Lung (tissue), 12 donors: ENCODE results near the gene ASTN1. TPM values are rescaled to one million over a fixed set of nuclear protein-coding genes. Genes with fewer than 3 reads are reported as not detected.

ENCODE experiments used
- ATAC-seq: fragments of 200-7000 bp; cut with Tn5 transposase; one replicate; pipeline ENCODE4 v1.9.1; 2020; ENCODE audit warnings: moderate number of reproducible peaks; ENCODE audit not compliant: insufficient read depth, low FRiP score
- DNase-seq, 3 donors: peaks; one replicate each; pipeline ENCODE4 v3.0.0-alpha.2; 2013 to 2017
- H3K27ac ChIP-seq, 2 donors: one replicate each; pipeline ENCODE4 v1.5.1; 2013; ENCODE audit warnings: mild to moderate bottlenecking in 2 of 2, moderate library complexity in 2 of 2, control low read depth in 1 of 2, inconsistent platforms in 1 of 2, low read depth in 1 of 2, low read length in 1 of 2
- H3K27me3 ChIP-seq, 3 donors: one replicate each; pipeline ENCODE4 v1.5.1; 2013; ENCODE audit warnings: low read length in 2 of 3; ENCODE audit not compliant: control insufficient read depth in 3 of 3, insufficient read depth in 3 of 3
- H3K36me3 ChIP-seq, 4 donors: one replicate each; pipeline ENCODE4 v1.5.1; 2013; ENCODE audit warnings: low read length in 4 of 4, mild to moderate bottlenecking in 1 of 4, moderate library complexity in 1 of 4; ENCODE audit not compliant: control insufficient read depth in 4 of 4, insufficient read depth in 4 of 4
- H3K4me1 ChIP-seq, 5 donors: one replicate each; pipeline ENCODE4 v1.5.1; 2013; ENCODE audit warnings: low read length in 5 of 5, mild to moderate bottlenecking in 2 of 5, moderate library complexity in 1 of 5; ENCODE audit not compliant: control insufficient read depth in 5 of 5, insufficient read depth in 5 of 5
- H3K4me3 ChIP-seq: one replicate; pipeline ENCODE4 v1.5.1; 2013; ENCODE audit warnings: mild to moderate bottlenecking, control low read depth, moderate library complexity
- H3K9ac ChIP-seq, 2 donors: one replicate each; pipeline ENCODE4 v1.5.1; 2013; ENCODE audit warnings: low read length in 2 of 2, control low read depth in 1 of 2; ENCODE audit not compliant: insufficient read depth in 1 of 2
- H3K9me3 ChIP-seq, 4 donors: one replicate each; pipeline ENCODE4 v1.5.1; 2013; ENCODE audit warnings: low read length in 3 of 4, mild to moderate bottlenecking in 1 of 4, moderate library complexity in 1 of 4; ENCODE audit not compliant: control insufficient read depth in 4 of 4, insufficient read depth in 3 of 4
- CTCF ChIP-seq: IDR thresholded peaks from 2 replicates; pipeline ENCODE4 v1.5.1; 2012; ENCODE audit warnings: mild to moderate bottlenecking; ENCODE audit errors: control extremely low read depth, extremely low read depth
- WGBS, 2 donors: extraction: QIAGEN DNeasy Blood & Tissue Kit; methylation state at CpG; one replicate each; pipeline ENCODE4 v1.1.7; 2013; 5-methylcytosine and 5-hydroxymethylcytosine counted together
- polyA plus RNA-seq, 2 donors: library from polyadenylated mRNA; stranded (reverse); fragments of 200-250 nt; gene quantifications; one replicate each; pipeline ENCODE4 v1.2.1, GENCODE V29; 2013
- total RNA-seq, 2 donors: library from RNA; depleted of rRNA in 1 of 2; stranded (reverse); fragments of >200 nt in 1 of 2; gene quantifications; one replicate each; pipeline ENCODE4 v1.2.1, GENCODE V29; 2014 to 2021
- donor health status: control.
- donor health status: control.
- donor health status: Bipolar disorder and iron deficiency.
- donor health status: healthy.
- donor health status: DM: yes; HTN: yes; CAD: no.

ASTN1 gene
- total and polyA plus RNA-seq, 4 donors, result 0.03 to 3.6 (median 0.08) TPM

- ATAC-seq (no peak), DNase-seq (no peak)
- no peaks in the 10 kb centered on the region for H3K36me3 ChIP-seq
- H3K27ac ChIP-seq, result no peak overlapping the region
- H3K9me3 ChIP-seq, result no peaks in the 10 kb centered on the region
- 82 to 85% methylated on average over 4 of the region's 4 CpGs for WGBS, 2 donors
- H3K9ac ChIP-seq, result no peak overlapping the region
- no peak overlapping the region for H3K4me3 ChIP-seq
- no peak for TF ChIP-seq CTCF
- peaks cover 0 to 10% (median 0%) of the 10 kb centered on the region in 3 donors for H3K27me3 ChIP-seq
- H3K4me1 ChIP-seq, result no peaks in the 10 kb centered on the region
These were observed 47.6 kb downstream of the ASTN1 start for GRCh38 chr1:177116941-177117340.

DNA sequence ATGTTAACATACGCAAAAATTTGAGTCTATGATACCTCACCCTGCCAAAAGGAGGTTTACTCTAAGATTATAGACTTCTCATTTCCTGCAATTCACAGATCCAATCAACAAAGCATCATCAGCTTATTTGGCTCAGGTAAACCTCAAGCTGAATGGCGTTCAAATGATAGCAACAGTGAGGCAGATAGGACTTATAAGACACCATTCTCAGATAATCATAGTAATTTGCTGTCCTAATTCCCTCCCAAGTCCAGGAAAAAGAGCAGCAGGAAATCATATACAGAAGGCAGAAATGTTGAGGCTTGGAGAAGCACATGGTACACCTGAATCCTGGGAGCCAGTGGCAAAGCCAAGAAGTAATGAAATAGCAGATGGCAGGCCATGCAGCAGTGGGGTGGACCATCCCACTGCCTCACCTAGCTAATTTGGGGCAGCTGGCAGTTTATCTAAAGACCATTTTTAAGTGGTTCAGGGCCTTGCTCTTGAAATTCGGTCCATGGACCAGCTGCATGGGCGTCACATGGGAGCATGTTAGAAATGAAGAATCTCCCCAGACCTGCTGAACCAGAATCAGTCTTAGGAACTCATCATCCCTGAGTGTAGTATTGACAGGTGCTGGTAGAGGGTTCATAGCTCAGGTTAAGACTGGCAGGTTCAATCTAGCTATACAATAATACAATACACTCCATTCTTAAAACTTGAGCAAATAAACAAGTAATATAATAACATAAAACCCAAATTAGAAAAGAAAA, 57.7 kb downstream of the ASTN1 start:
- H3K9me3 ChIP-seq, result no peaks in the 10 kb centered on the region
- H3K4me3 ChIP-seq, result no peak overlapping the region
- H3K4me1 ChIP-seq, result no peaks in the 10 kb centered on the region
- TF ChIP-seq CTCF, result no peak
- ATAC-seq (no peak), DNase-seq (no peak)
- no peaks in the 10 kb centered on the region for H3K36me3 ChIP-seq
- no peaks in the 10 kb centered on the region for H3K27me3 ChIP-seq
- no peak overlapping the region for H3K27ac ChIP-seq
- 76 to 86% methylated on average over 4 of the region's 4 CpGs for WGBS, 2 donors
- H3K9ac ChIP-seq, result no peak overlapping the region

DNA sequence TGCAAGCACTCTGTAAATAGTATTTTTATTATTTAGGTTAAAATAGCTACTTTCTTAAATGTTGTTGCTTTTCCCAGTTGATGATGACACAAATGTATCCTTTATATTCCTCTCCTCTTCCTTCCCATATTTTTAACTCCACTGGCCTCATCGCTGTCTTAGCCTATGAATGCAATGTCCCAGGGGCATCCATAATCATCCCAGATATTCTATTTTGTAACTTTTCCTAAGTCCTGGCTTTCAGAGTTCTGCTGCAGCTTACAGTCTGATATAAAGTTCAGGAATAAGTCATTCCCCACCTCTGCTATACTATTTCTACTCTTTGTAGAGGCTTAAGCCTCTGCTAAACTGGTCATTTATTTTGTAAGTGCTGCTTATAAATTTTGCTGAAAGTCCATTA, 58.3 kb downstream of the ASTN1 start:
- WGBS, 2 donors, result 92 to 93% methylated on average over 1 of the region's 1 CpG
- no peaks in the 10 kb centered on the region for H3K27me3 ChIP-seq
- H3K4me3 ChIP-seq, result no peak overlapping the region
- H3K4me1 ChIP-seq, result no peaks in the 10 kb centered on the region
- H3K9me3 ChIP-seq, result no peaks in the 10 kb centered on the region
- ATAC-seq (no peak), DNase-seq (no peak)
- H3K9ac ChIP-seq, result no peak overlapping the region
- H3K27ac ChIP-seq, result no peak overlapping the region
- TF ChIP-seq CTCF, result no peak
- no peaks in the 10 kb centered on the region for H3K36me3 ChIP-seq
